K562 treated with DMSO at 1 percent for 48 hours (cell line): ENCODE results near the gene BTBD9. TPM values are rescaled to one million over a fixed set of nuclear protein-coding genes. Genes with fewer than 3 reads are reported as not detected.

Experiments used
- total RNA-seq: library from RNA; unstranded; fragments of 300-600 nt; gene quantifications from 2 replicates; pipeline ENCODE4 v1.2.3, GENCODE V29; 2022; ENCODE audit warnings: low replicate concordance; ENCODE audit errors: extremely low read depth

BTBD9 gene
- total RNA-seq = not detected in 2 replicates

DNA sequence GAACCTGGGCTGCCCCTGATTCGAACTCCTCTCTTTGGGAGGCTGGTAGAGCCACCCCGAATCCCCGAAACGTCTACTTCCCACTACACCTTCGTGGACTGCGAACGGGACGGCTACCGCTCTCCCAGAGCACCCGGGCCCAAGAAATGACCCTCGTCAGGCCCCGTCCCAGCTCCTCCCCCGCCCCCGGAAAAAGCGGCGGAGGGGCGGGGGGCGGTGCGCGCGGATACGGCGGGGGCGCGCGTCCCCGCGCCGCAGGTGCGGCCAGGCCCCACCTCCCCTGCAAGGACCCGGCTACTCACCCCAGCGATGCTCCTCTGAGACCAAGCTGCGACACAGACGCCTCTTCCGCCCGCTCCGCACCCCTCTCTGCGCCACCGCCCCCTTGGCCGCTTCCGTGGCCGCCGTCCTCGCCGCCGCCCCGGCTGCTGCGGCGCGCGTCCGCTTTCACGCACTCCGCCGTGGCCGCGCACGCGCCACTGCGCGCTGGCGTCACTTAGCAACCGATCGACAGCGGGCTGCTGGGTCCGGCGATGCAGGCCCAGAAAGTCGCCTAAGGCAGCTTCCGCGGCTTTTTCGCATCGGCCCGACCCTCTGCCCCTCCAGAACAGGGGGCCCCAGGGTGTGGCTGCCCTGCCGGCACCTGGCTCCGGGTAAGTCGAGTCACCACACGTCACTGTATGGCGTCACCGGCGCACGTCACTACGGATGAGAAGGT is at the start of gene BTBD9:
BTBD9 (minus strand) TSS at position 432 of the 718 bp plus-strand sequence.

Other genes starting within 250 kb of the BTBD9 start
- gene GLO1, start 63.2 kb upstream of the BTBD9 start, total RNA-seq = not detected in 2 replicates
- gene DNAH8, start 75.4 kb upstream of the BTBD9 start, total RNA-seq = not detected in 2 replicates